Parathyroid adenoma (tissue), 2 donors: ENCODE measurements around the gene ANTXR1.

Experiments used
- H2AFZ ChIP-seq: fragments of 300-600 bp; sonication (generic); one replicate; pipeline ENCODE4 v1.7.0; 2017; ENCODE audit warnings: antibody characterized with exemption, mild to moderate bottlenecking
- H3K27ac ChIP-seq: fragments of 300-600 bp; sonication (generic); one replicate; pipeline ENCODE4 v1.7.0; 2017
- H3K27me3 ChIP-seq: fragments of 300-600 bp; sonication (generic); one replicate; pipeline ENCODE4 v1.7.0; 2017; ENCODE audit warnings: low read length; ENCODE audit not compliant: control insufficient read depth, insufficient read depth
- H3K36me3 ChIP-seq: fragments of 300-600 bp; sonication (generic); one replicate; pipeline ENCODE4 v1.7.0; 2017; ENCODE audit warnings: low read length; ENCODE audit not compliant: control insufficient read depth, insufficient read depth
- H3K4me1 ChIP-seq: fragments of 300-600 bp; sonication (generic); one replicate; pipeline ENCODE4 v1.7.0; 2017; ENCODE audit warnings: control low read depth
- H3K4me2 ChIP-seq: fragments of 300-600 bp; sonication (generic); one replicate; pipeline ENCODE4 v1.7.0; 2017; ENCODE audit warnings: low read length
- H3K4me3 ChIP-seq: fragments of 300-600 bp; sonication (generic); one replicate; pipeline ENCODE4 v1.7.0; 2017; ENCODE audit warnings: low read depth, low read length
- H3K79me2 ChIP-seq: fragments of 300-600 bp; sonication (generic); one replicate; pipeline ENCODE4 v1.7.0; 2017; ENCODE audit warnings: control low read depth
- H3K9ac ChIP-seq: fragments of 300-600 bp; sonication (generic); one replicate; pipeline ENCODE4 v1.7.0; 2017; ENCODE audit warnings: mild to moderate bottlenecking
- H3K9me3 ChIP-seq: fragments of 300-600 bp; sonication (generic); one replicate; pipeline ENCODE4 v1.7.0; 2017; ENCODE audit warnings: low read length; ENCODE audit not compliant: control insufficient read depth
- CTCF ChIP-seq: fragments of 300-600 bp; sonication (generic); IDR thresholded peaks from one replicate; pipeline ENCODE4 v1.7.0; 2017; ENCODE audit warnings: antibody characterized with exemption, mild to moderate bottlenecking
- donor health status: primary hyperparathyroidism.

Gene ANTXR1

GRCh38 chr2:69221960-69222751, 209.2 kb downstream of the ANTXR1 start:
- H3K9me3 ChIP-seq: no peaks in the 10 kb centered on the region
- TF ChIP-seq CTCF: no peak
- peak overlapping the region; percentile 50 for H3K27ac ChIP-seq

DNA sequence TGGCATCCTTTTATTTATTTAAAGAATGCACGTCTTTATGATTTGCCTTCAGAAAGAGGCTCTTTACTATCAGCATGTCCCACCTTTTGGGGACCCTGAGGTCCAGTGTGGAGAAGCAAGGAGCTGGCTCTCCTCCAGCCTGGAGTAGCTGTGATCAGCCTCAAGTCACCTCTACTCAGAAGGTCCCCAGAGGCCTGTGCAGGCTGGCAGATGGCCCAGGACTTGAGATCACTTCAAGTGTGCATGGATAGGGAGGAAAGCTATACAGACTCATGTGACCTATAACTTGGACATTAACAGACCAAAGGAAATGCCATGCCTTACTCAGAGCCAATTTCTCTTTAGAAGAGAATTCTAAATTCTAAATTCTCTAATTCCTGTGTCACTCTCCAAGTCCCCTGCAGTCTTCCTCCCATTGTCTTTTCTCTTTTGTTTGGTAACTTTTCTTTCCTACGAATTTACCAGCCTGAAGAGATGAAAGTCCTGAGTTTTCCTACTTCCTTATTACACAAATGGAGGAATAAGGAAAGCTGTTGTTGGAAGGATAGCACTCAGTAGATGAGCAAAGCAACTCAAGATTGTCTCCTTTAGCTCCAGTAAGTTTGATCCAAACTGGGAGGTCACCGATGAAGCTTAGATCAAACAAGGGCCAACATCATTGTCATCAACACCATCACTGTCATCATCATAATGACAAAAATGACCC, 210.1 kb downstream of the ANTXR1 start:
- Histone ChIP-seq H3K4me3 (no peak overlapping the region), H3K9me3 (no peaks in the 10 kb centered on the region), H3K4me1 (peaks cover 27% of the 10 kb centered on the region), H3K27ac (no peak overlapping the region), H3K79me2 (no peaks in the 10 kb centered on the region), H3K9ac (no peak overlapping the region), H3K36me3 (no peaks in the 10 kb centered on the region), H2AFZ (no peak overlapping the region), H3K4me2 (no peak overlapping the region), H3K27me3 (no peaks in the 10 kb centered on the region)
- TF ChIP-seq CTCF: no peak

More at GRCh38 chr2:69221960-69222751, 209.2 kb downstream of the ANTXR1 start:
- Histone ChIP-seq H3K79me2 (no peaks in the 10 kb centered on the region), H3K9ac (peak overlapping the region; percentile 32), H2AFZ (peak overlapping the region; percentile 5), H3K4me1 (peaks cover 36% of the 10 kb centered on the region), H3K36me3 (no peaks in the 10 kb centered on the region), H3K27me3 (no peaks in the 10 kb centered on the region), H3K4me3 (no peak overlapping the region), H3K4me2 (no peak overlapping the region)

GRCh38 chr2:69223759-69224511, 211.0 kb downstream of the ANTXR1 start:
- Histone ChIP-seq H2AFZ (no peak overlapping the region), H3K27me3 (no peaks in the 10 kb centered on the region), H3K36me3 (no peaks in the 10 kb centered on the region), H3K79me2 (no peaks in the 10 kb centered on the region), H3K9ac (no peak overlapping the region), H3K9me3 (no peaks in the 10 kb centered on the region), H3K27ac (no peak overlapping the region), H3K4me2 (no peak overlapping the region), H3K4me1 (peaks cover 27% of the 10 kb centered on the region), H3K4me3 (no peak overlapping the region)
- no peak for TF ChIP-seq CTCF

DNA sequence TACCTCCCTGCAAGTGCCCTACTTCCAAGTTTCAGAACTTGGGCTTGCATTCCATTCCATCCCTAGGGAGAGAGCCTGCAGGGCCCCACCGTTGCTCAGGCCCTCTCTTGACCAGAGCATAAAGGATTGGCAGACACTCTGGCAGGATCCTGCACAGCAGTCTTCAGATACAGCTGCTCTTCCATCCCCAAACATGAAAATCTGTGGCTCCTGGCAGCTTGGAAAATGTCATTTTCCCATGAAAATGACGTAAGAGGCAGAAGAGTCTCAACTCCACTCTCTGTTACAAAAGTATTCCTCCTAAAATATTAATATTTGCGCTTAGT, 211.5 kb downstream of the ANTXR1 start:
- no peaks in the 10 kb centered on the region for H3K27me3 ChIP-seq

More for the DNA sequence above, 211.5 kb downstream of the ANTXR1 start:
- H3K36me3 ChIP-seq: no peaks in the 10 kb centered on the region
- no peak for TF ChIP-seq CTCF
- H3K4me3 ChIP-seq: no peak overlapping the region
- peaks cover 27% of the 10 kb centered on the region for H3K4me1 ChIP-seq
- H2AFZ ChIP-seq: no peak overlapping the region
- H3K9ac ChIP-seq: no peak overlapping the region
- no peaks in the 10 kb centered on the region for H3K79me2 ChIP-seq
- H3K4me2 ChIP-seq: no peak overlapping the region
- H3K27ac ChIP-seq: no peak overlapping the region
- H3K9me3 ChIP-seq: no peaks in the 10 kb centered on the region
